KOPT-K1 (cell line): ENCODE measurements around the gene SPART.
"Not testable (repeated sequence)": the region's sequence is repeated elsewhere in the genome, so short reads cannot be mapped to it uniquely, and the experiment has no call there.

Experiments used
- H3K27ac ChIP-seq: fragments of 200-600 bp; sonication (generic); 2 replicates; pipeline ENCODE4 v1.5.1; 2016; ENCODE audit warnings: antibody characterized with exemption, mild to moderate bottlenecking, low read depth, low read length; ENCODE audit not compliant: poor library complexity, severe bottlenecking
- H3K36me3 ChIP-seq: fragments of 200-600 bp; sonication (generic); 2 replicates; pipeline ENCODE4 v1.5.1; 2017; ENCODE audit warnings: antibody characterized with exemption, mild to moderate bottlenecking, low read length, moderate library complexity; ENCODE audit not compliant: insufficient read depth
- H3K9me3 ChIP-seq: fragments of 200-600 bp; sonication (generic); 2 replicates; pipeline ENCODE4 v1.5.1; 2017; ENCODE audit warnings: antibody characterized with exemption, low read length, mild to moderate bottlenecking; ENCODE audit not compliant: insufficient read depth, poor library complexity, severe bottlenecking

SPART gene

DNA sequence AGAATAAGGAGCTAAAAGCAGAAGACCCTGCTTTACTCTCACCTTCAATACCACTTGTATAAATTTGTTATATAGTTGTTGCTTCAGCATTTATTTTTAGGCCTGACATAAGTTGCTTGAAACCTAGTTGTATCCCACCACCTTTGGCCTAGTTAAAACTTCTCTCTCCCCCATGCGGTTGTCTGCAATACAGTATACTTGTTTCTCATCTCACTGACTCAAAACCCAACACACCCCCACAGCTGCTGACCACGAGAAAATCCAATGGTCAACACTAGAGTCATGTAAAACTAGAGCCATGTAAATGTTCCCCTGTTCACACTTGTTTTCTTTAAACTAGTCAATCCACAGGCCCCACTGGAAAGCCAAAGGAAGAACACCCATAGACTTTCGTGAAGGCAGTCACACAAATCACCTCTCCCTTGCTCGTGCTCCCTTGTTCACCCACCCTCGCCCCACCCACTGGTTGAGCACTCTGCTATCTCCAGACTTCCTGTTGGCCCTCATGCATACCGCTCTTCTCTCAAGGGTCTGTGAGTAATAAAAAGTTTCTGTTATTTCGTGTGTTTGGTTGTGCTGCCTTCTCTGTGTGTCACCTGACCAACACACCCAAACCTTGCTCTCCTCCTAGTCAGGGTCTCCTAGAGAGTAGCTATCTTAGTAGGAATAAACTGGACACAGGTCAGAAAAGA lies 35.6 kb downstream of the SPART start:
- Histone ChIP-seq H3K36me3 (no peaks in the 10 kb centered on the region), H3K9me3 (no peaks in the 10 kb centered on the region), H3K27ac (no peak overlapping the region)

DNA sequence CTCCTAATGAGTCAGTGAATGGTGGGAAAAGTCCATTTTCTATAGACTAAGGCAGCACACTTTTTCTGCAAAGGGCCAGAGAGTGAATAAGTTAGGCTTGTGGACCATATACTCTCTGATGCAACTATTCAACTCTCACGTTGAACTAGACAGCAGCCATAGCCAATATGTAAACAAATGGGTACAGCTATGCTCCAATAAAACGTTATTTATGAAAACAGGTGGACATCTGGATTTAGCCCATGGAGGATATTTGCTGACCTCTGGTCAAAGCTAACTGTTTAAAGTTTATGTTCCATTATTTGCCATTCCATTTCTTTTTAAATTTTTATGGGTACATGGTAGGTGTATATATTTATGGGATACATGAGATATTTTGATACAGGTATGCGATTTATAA lies 43.9 kb downstream of the SPART start:
- no peak overlapping the region for H3K27ac ChIP-seq

DNA sequence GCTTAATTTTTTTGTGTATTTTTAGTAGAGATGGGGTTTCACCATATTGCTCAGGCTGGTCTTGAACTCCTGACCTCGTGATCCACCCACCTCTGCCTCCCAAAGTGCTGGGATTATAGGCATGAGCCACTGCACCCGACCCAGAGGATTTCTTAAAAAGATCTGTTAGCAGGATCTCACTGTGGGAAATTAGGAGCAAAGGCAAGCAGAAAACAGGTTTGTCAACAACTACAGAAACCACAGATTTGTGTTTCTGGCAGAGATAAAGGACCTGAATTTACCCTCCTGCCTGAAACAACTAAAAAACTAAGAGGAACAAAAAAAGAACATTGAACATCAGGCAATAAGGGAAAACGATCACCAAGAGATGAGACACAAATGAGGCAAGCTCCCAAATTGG lies 46.7 kb downstream of the SPART start:
- H3K36me3 ChIP-seq, H3K27ac ChIP-seq, H3K9me3 ChIP-seq: not testable (repeated sequence)

More for the DNA sequence above, 43.9 kb downstream of the SPART start:
- no peaks in the 10 kb centered on the region for H3K9me3 ChIP-seq
- no peaks in the 10 kb centered on the region for H3K36me3 ChIP-seq

DNA sequence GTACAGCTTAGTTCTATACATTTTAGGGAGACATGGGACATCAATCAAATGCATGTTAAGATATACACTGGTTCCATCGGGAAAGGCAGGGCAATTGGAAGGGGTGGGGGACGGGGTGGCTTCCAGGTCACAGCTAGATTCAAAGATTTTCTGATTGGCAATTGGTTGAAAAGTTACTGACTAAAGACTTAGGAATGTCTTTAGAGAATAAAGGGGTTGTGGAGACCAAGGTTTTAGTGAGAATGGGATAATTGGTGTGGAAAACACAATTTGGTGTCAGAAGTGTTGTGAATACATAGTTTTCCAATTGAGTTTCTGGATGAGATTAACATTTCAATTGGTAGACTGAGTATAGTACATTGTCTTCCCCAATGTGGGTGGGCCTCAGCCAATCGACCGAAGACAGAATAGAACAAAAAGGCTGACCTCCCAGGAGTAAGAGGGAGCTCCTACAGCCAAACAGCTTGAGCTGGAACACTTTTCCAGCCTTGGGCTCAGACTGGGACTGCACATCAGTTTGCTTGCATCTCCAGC lies 47.6 kb downstream of the SPART start:
- no peak overlapping the region for H3K27ac ChIP-seq
- H3K9me3 ChIP-seq, result no peaks in the 10 kb centered on the region
- H3K36me3 ChIP-seq, result no peaks in the 10 kb centered on the region

DNA sequence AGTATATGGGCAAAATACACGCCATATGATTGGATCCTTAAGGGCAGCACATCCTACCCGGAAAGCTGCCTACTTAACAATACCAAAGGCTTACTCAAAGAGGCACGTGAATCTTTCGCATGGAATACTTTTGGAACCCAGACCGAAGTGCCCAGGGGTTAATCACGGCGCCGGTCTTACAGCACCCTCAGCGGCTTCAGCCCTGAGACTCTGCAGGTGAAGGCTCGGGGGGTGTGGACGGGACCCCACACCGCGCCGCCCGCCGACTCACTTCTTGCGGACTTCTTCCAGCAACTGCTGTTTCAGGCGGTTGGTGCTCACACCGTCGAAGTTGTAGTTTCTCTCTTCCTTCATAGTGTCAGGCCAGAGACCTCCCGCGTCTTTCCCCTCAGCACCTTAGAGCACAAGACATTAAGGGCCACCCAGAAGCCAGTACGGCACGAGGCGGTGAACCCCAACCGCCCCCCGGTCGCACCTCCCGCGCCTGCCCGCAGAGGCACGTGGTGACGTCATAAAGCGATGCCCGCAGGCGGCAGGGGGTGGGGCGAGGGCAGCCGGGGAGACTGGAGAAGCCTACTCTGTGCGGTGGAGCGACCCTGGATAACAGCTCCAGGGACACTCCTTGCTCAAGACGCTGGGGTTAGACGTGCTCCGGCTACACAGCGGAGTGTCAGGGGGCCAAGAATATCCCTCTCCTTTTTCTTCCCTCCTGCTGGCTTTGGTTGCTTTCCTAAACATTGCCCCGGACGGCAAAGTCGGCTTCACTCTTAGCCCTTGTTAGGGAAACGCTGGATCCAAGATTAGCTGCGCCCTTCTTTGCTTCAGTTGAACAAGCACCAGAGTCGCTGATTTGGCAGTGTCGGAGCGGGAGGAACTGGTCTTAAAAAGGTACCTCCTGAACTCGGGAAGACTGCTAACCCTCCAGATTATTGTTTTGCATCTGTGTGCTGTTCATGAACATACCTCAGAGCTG lies 48.5 kb downstream of the SPART start, which contains the start of gene CCDC169:
CCDC169 (minus strand) TSS at position 449 of the 973 bp plus-strand sequence; CDS start at position 354, 95 bp downstream.
- Histone ChIP-seq H3K36me3 (no peaks in the 10 kb centered on the region), H3K9me3 (no peaks in the 10 kb centered on the region), H3K27ac (no peak within 1 kb of the TSS)

DNA sequence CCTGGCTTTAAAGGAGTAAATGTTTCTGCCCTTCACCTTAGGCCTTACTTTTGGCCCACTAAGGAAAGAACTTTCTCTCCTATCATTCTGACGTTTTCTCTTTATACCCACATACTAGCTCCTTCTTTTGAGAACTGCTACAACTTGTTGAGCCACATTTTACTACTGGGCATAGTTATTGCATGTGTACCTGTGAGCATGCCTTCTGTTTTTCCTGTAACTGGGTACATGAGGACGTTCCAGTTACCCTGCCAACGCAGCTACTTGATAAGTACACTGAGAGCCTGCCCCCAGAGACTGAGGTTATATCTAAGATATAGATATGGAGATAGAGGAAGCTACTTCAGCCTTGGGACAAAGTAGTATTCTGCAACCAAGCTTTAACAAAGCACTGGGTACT lies 52.1 kb downstream of the SPART start:
- H3K27ac ChIP-seq, result no peak overlapping the region
- H3K36me3 ChIP-seq, result no peaks in the 10 kb centered on the region
- H3K9me3 ChIP-seq, result peaks cover 9% of the 10 kb centered on the region

DNA sequence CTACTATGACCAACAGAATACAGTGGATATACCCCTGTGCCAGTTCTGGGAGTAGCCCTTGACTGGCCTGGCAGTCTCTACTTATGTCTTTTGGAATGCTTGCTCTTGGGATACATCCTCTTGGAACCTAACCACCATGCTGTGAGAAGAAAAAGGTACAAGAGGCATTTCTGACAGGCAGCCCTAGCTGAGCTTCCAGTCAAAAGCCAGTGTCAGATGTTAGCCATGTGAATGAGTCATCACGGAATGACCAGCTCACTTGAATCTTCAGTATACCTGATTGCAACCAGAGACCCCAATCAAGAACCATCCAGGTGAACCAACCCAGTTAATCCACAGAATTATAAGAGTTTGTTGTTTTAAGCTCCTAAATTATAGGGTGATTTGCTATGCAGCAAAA lies 52.7 kb downstream of the SPART start:
- H3K36me3 ChIP-seq, result no peaks in the 10 kb centered on the region

DNA sequence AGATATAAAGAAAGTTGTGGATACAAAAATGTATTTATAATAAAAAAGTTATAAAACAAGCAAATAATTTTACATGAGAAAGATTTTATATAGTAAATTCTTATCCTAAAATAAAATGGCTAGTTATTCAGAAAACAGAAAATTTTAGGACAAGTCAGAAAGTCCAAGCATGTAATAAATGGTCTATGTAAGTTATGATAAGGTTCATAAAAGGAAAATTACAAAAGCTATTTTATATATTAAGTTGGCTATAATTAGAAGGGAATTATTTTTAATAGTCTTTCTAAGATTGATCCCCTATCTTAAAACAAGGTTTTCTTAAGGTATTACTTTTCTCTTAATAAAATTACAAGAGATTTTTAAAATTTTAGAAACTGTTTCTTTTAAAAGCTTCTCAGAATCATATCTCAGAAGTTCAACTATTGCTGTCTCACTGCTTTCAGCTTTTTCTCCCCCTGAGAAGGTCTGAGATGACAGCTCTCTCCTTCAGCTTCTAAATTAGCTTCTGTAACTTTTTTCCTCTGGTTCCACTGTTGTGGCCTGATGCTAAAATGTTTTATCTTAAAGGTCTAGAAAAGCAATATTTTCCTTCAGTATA lies 57.3 kb downstream of the SPART start:
- Histone ChIP-seq H3K27ac (no peak overlapping the region), H3K36me3 (no peaks in the 10 kb centered on the region), H3K9me3 (peaks cover 17% of the 10 kb centered on the region)

More for the DNA sequence above, 52.7 kb downstream of the SPART start:
- peaks cover 15% of the 10 kb centered on the region for H3K9me3 ChIP-seq
- no peak overlapping the region for H3K27ac ChIP-seq

DNA sequence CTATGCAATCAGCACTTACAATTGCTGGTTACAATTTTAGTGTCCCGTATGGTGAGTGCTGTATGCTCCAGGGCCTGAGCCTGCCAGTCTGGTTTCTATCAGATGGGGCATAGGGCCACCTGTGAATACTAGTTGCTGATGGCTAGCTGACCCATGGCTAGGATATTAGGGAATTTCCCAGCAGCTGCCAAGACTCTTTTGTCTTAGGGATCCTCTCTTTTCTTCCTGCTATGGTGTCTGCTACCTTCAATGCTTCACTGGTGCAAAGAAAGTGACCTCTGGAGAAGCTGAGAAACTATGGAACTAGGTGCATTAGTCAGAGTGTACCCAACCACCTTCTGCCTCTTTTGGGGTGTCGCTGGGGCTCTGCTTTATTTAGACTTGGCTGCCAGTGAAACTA lies 60.2 kb downstream of the SPART start:
- H3K36me3 ChIP-seq, result no peaks in the 10 kb centered on the region

DNA sequence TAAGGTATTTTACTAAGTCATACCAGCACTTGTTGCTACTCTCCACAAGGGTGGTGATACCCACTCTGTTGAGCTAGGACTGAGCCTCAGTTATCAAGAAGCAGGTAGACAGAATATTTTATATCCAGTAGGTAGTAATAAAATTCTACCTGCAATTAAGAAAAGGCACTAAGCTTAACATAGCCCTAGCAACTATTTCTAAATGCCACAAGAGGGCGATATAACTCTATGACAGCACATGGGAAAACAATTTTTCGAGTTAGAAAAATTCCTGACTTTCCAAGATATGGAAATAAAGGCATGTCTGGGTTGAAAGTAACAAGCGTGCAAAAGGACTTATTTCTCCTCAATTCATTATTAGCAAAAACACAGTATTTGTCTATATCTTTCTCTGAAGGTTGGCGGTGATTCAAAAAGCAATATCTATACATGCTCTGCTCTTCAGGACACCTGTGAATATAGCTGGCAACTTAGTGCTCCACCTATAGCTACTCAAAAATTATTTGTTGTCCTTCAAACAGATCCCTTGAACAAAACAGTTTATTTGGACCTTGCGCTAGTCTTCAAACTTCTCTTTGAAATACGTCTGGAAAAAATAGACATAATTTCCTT lies 63.3 kb downstream of the SPART start:
- Histone ChIP-seq H3K27ac (no peak overlapping the region), H3K9me3 (no peaks in the 10 kb centered on the region), H3K36me3 (no peaks in the 10 kb centered on the region)

More for the DNA sequence above, 60.2 kb downstream of the SPART start:
- Histone ChIP-seq H3K27ac (no peak overlapping the region), H3K9me3 (peaks cover 17% of the 10 kb centered on the region)

DNA sequence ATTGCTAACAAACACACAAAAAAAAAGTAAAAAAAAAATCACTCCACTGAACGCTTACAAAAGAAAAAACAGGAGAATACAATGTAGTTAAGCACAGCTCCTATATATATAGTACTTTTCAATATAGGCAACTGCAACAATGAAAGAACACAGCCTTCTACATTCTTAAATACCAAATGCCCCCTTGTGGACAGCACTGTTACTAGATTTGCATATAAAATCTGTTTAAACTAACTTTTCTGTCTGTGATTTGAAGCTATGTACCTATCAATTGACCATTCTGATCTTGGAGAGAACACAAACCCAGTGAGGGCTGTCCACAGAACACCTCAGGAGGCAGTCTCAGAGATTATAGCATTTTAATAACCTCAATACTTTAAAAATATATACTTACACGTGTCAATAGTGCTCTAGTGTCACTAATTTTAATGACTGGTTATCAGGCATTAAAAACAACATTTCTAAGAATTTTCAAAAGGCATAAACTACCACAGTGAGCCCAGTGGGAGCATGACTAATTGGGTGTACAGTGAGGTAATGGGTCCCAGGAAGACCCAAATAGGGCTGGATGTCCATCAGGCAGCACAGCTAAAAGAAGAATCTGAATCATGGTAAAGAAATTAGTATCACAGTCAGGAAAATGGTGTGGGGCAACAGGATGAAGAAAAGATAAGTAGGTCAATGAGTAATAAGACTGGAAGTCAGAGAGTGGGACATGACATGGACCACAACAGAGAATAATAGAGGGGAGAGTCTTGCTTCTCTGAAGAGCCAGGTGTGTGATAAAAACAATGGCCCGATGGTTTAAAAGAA lies 70.8 kb downstream of the SPART start:
- Histone ChIP-seq H3K27ac (no peak overlapping the region), H3K9me3 (no peaks in the 10 kb centered on the region), H3K36me3 (no peaks in the 10 kb centered on the region)

DNA sequence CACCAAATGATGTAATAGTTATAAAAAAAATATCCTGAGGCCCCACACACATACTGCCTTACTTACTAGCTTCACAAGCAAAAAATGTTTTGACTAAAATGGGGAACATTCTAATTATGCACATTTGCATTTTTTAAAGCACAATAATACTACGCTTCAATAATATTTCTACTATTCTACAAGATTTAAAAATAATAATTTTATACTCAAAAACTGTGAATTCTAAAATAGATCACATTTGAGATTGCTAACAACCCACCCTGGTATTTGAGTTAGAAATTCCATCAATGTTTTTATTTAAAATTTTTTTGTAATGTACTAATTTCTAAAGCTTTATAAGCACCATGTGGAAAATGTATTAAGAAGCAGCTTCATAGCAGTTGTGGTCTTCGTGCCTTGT lies 72.8 kb downstream of the SPART start:
- H3K27ac ChIP-seq, result no peak overlapping the region
- no peaks in the 10 kb centered on the region for H3K9me3 ChIP-seq
- no peaks in the 10 kb centered on the region for H3K36me3 ChIP-seq

DNA sequence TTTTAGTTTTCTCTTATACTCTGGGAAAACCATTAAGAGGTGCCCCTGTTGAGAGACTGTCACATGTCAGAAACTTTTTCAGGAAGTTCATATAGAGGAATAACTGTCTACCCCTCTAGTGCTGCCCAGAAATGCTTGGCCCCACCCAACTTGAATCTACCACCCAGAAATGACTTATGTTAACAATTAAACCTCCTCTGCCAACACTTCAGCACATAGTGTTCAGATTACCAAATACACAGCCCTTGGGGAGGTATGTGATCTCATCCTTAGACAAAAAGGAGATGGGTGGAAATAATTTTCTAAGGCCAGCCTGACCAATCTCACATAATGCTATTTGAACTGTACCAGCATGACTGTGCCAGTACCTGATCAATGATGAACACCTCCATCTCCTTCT lies 84.2 kb downstream of the SPART start:
- Histone ChIP-seq H3K36me3 (no peaks in the 10 kb centered on the region), H3K27ac (no peak overlapping the region), H3K9me3 (peaks cover 4% of the 10 kb centered on the region)

DNA sequence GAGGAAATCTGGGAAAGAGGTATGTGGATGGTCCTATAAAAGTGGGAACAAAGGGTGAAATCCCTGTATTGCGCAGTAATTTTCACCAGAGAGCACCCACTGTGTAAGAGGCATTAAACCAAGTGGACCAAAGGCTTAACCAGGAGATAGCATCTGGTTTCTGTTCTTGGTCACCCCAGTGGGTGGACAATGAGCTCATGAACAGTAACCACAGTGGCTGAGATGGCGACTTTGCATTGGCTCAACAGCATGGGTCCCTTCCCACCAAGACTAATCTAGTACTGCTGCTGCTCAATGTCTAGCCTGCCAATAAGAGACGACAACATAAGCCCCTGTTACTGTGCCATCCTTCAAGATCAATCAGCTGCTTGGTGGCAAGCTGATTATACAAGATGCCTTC lies 85.2 kb downstream of the SPART start:
- H3K27ac ChIP-seq, result no peak overlapping the region
- H3K9me3 ChIP-seq, result peaks cover 4% of the 10 kb centered on the region
- H3K36me3 ChIP-seq, result no peaks in the 10 kb centered on the region
